Neural cell (in vitro differentiated cells): Measurements from ENCODE around the gene IQSEC1.

Experiments
- POLR2AphosphoS5 ChIP-seq: IDR thresholded peaks from 2 replicates; pipeline ENCODE4 v1.6.1; 2012
- TF ChIP-seq, protein P1 (sequence below): fragments of 450-650 bp; IDR thresholded peaks from 2 replicates; pipeline ENCODE4 v1.5.1; 2014; ENCODE audit warnings: antibody characterized with exemption, mild to moderate bottlenecking, moderate library complexity; ENCODE audit not compliant: poor library complexity, severe bottlenecking
- TF ChIP-seq, protein P2 (sequence below): IDR thresholded peaks from 2 replicates; pipeline ENCODE4 v1.6.1; 2012; ENCODE audit warnings: borderline replicate concordance

DNA sequence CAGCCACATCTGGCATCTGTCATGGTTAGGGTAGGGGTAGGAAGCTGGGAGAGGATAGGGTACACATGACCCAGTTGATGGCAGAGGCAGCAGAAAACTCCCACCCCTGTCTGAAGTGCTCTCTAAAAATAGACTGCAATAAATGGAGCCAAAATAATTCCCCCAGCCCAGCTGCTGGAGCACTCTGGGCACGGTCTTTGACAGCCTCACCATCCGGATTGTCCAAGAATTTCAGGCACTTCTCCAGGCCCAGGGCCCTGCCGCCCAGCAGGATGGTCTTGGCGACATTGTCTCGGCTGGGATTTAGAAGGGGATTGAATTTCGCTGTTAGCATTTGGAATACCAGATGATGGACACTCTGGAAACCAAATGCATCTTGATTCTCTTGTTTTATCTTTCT is 103.7 kb downstream of the IQSEC1 start:
- TF ChIP-seq, protein P1, sequence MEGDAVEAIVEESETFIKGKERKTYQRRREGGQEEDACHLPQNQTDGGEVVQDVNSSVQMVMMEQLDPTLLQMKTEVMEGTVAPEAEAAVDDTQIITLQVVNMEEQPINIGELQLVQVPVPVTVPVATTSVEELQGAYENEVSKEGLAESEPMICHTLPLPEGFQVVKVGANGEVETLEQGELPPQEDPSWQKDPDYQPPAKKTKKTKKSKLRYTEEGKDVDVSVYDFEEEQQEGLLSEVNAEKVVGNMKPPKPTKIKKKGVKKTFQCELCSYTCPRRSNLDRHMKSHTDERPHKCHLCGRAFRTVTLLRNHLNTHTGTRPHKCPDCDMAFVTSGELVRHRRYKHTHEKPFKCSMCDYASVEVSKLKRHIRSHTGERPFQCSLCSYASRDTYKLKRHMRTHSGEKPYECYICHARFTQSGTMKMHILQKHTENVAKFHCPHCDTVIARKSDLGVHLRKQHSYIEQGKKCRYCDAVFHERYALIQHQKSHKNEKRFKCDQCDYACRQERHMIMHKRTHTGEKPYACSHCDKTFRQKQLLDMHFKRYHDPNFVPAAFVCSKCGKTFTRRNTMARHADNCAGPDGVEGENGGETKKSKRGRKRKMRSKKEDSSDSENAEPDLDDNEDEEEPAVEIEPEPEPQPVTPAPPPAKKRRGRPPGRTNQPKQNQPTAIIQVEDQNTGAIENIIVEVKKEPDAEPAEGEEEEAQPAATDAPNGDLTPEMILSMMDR: no peak
- TF ChIP-seq POLR2AphosphoS5: no peak
- TF ChIP-seq, protein P2, sequence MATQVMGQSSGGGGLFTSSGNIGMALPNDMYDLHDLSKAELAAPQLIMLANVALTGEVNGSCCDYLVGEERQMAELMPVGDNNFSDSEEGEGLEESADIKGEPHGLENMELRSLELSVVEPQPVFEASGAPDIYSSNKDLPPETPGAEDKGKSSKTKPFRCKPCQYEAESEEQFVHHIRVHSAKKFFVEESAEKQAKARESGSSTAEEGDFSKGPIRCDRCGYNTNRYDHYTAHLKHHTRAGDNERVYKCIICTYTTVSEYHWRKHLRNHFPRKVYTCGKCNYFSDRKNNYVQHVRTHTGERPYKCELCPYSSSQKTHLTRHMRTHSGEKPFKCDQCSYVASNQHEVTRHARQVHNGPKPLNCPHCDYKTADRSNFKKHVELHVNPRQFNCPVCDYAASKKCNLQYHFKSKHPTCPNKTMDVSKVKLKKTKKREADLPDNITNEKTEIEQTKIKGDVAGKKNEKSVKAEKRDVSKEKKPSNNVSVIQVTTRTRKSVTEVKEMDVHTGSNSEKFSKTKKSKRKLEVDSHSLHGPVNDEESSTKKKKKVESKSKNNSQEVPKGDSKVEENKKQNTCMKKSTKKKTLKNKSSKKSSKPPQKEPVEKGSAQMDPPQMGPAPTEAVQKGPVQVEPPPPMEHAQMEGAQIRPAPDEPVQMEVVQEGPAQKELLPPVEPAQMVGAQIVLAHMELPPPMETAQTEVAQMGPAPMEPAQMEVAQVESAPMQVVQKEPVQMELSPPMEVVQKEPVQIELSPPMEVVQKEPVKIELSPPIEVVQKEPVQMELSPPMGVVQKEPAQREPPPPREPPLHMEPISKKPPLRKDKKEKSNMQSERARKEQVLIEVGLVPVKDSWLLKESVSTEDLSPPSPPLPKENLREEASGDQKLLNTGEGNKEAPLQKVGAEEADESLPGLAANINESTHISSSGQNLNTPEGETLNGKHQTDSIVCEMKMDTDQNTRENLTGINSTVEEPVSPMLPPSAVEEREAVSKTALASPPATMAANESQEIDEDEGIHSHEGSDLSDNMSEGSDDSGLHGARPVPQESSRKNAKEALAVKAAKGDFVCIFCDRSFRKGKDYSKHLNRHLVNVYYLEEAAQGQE: no peak
